ENCODE results near the gene CRTAP. TPM values are rescaled to one million over a fixed set of nuclear protein-coding genes. Genes with fewer than 3 reads are reported as not detected.

CRTAP gene
- total RNA-seq, 6 experiments from 2014 or later, result 33.1 to 54.9 (median 46.8) TPM

DNA sequence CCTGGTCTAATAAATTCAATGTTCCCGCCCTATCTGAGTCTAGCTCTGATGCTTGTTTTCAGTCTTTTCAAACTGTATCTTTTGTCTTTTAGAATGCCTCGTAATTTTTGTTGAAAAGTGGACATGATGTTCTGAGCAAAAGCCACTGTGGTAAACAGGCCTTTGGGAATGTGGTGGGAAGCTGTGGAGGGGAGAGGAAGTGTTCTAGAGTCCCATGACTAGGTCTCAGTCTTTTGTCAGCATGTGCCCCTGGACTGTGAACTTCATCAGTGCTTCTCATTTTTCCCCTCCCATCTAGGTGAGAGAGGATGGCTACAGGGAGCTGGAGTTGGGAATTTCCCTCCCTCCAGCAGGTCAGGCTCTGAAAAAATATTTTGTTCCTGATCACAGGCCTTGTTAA lies 71.0 kb downstream of the CRTAP start:
- no peaks in the 10 kb centered on the region for H3K27me3 ChIP-seq
- TF ChIP-seq, protein P1, sequence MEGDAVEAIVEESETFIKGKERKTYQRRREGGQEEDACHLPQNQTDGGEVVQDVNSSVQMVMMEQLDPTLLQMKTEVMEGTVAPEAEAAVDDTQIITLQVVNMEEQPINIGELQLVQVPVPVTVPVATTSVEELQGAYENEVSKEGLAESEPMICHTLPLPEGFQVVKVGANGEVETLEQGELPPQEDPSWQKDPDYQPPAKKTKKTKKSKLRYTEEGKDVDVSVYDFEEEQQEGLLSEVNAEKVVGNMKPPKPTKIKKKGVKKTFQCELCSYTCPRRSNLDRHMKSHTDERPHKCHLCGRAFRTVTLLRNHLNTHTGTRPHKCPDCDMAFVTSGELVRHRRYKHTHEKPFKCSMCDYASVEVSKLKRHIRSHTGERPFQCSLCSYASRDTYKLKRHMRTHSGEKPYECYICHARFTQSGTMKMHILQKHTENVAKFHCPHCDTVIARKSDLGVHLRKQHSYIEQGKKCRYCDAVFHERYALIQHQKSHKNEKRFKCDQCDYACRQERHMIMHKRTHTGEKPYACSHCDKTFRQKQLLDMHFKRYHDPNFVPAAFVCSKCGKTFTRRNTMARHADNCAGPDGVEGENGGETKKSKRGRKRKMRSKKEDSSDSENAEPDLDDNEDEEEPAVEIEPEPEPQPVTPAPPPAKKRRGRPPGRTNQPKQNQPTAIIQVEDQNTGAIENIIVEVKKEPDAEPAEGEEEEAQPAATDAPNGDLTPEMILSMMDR (IDR thresholded peaks at IDR 0.05), result no peak
- TF ChIP-seq POLR2A (IDR thresholded peaks at IDR 0.05), result no peak
- peak in 1 of 4 donors; percentile 53 for ATAC-seq
- no peak overlapping the region for H3K27ac ChIP-seq
- 67% methylated on average over 2 of the region's 2 CpGs for WGBS (ENCODE audit: insufficient coverage, low coverage, low lambda C conversion rate, missing lambda C conversion rate)
- no peak for DNase-seq
- no peaks in the 10 kb centered on the region for H3K4me1 ChIP-seq
- no peak overlapping the region for H3K4me3 ChIP-seq
- intact Hi-C loops (cut with DNase I), result no loop called here
- no peaks in the 10 kb centered on the region for H3K36me3 ChIP-seq
- H3K9me3 ChIP-seq, result no peaks in the 10 kb centered on the region

DNA sequence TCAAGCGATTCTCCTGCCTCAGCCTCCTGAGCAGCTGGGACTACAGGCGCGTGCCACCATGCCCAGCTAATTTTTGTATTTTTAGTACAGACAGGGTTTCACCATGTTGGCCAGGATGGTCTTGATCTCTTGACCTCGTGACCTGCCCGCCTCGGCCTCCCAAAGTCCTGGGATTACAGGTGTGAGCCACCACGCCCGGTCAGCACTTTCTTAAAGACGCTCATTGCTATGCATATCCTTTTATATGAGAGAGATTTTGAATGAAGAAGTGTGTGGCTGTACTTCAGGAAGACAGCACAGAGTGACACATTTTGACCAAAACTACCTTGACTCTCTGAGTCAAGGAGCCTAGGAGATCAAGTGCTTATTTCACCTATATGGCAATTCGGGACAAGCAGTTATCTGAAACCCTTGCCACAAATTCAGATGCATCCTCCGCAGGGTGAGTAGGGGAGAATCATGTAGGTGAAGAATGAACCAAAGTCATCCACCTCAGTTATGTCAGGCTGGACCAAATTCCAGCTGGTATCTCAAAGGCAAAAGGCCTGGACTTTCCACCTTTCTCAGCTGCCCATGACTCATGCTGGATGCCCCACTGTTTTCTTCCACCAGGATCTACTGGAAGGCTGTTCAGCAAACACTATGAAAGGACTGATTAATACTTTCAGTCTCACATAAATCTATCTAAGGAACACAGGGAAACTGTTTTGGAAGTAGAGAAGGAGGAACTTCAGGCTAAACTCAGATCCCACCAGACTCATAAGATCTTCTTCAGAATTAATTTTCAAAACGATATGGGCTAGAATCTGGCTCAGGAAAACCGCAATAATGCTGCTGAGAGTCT lies 72.9 kb downstream of the CRTAP start:
- WGBS (ENCODE audit: insufficient coverage, low coverage, low lambda C conversion rate, missing lambda C conversion rate), result 93% methylated on average over 13 of the region's 13 CpGs
- Histone ChIP-seq H3K4me3 (no peak overlapping the region), H3K9me3 (no peaks in the 10 kb centered on the region), H3K36me3 (no peaks in the 10 kb centered on the region), H3K27ac (no peak overlapping the region), H3K4me1 (no peaks in the 10 kb centered on the region), H3K27me3 (no peaks in the 10 kb centered on the region)
- TF ChIP-seq, protein P1 (IDR thresholded peaks at IDR 0.05), result no peak
- no peak for TF ChIP-seq POLR2A (IDR thresholded peaks at IDR 0.05)
- ATAC-seq, result peak in 1 of 4 donors; percentile 84
- intact Hi-C loops (cut with DNase I), result no loop called here
- peak in 1 of 3 donors; percentile 22 for DNase-seq

DNA sequence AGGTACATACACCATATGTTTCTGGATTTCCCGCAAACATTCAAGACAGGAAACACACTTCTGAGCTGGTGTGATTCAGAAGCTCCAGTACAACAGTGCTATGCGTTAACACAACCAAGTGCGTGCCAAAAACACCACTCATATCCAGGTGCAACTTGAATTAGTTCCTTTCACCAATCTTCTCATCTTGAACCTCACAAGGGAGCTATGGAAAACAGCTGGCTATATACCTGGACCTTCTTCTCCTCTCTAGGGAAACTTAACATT lies 73.5 kb downstream of the CRTAP start:
- ATAC-seq (no peak), DNase-seq (no peak)
- intact Hi-C loops (cut with DNase I), result no loop called here
- Histone ChIP-seq H3K27ac (no peak overlapping the region), H3K9me3 (no peaks in the 10 kb centered on the region), H3K4me1 (no peaks in the 10 kb centered on the region), H3K36me3 (no peaks in the 10 kb centered on the region), H3K27me3 (no peaks in the 10 kb centered on the region), H3K4me3 (no peak overlapping the region)
- 94% methylated on average over 3 of the region's 3 CpGs for WGBS (ENCODE audit: insufficient coverage, low coverage, low lambda C conversion rate, missing lambda C conversion rate)
- no peak for TF ChIP-seq POLR2A (IDR thresholded peaks at IDR 0.05)
- TF ChIP-seq, protein P1 (IDR thresholded peaks at IDR 0.05), result no peak

- ATAC-seq (no peak), DNase-seq (no peak)
- no peak overlapping the region for H3K4me3 ChIP-seq
- WGBS (ENCODE audit: insufficient coverage, low coverage, low lambda C conversion rate, missing lambda C conversion rate), result 53% methylated on average over 1 of the region's 1 CpG
- intact Hi-C loops (cut with DNase I), result no loop called here
- H3K4me1 ChIP-seq, result no peaks in the 10 kb centered on the region
- no peaks in the 10 kb centered on the region for H3K36me3 ChIP-seq
- H3K27me3 ChIP-seq, result no peaks in the 10 kb centered on the region
- no peaks in the 10 kb centered on the region for H3K9me3 ChIP-seq
- TF ChIP-seq POLR2A (IDR thresholded peaks at IDR 0.05), result no peak
- TF ChIP-seq, protein P1 (IDR thresholded peaks at IDR 0.05), result no peak
- H3K27ac ChIP-seq, result no peak overlapping the region
These were observed 80.5 kb downstream of the CRTAP start for GRCh38 chr3:33194303-33194702.

All from right lobe of liver (tissue), 6 donors.